GM12873 (cell line): Measurements from ENCODE around the gene GDAP2.

Source experiments
- CTCF ChIP-seq: IDR thresholded peaks from 2 replicates; pipeline ENCODE4 v1.5.1; 2012; ENCODE audit warnings: low read depth, mild to moderate bottlenecking, moderate library complexity, low read length, control low read depth; ENCODE audit not compliant: insufficient read depth; ENCODE audit errors: missing control alignments

Gene GDAP2

GRCh38 chr1:117825414-117825813 lies 104.0 kb downstream of the GDAP2 start:
- TF ChIP-seq CTCF = no peak

DNA sequence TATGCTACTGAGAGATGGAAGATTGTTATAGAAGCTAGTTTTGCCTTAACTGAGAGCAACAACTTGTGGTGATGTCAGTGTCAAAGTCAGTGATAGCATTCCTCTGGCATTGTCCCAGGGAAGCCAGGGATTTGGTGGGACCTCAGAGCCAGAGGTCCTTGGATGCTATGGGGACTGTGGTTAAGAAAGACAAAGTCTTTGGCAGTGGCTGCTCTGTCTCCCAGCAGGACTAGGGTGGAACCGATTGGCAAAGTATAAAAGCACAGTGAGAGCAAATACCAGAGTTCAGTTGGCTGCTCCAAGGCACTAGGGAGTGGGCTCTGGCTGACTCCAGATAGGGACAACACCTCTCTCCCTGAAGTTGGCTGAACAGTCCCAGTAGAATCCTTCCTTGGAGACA lies 104.8 kb downstream of the GDAP2 start:
- no peak for TF ChIP-seq CTCF

GRCh38 chr1:117821774-117822482 lies 107.5 kb downstream of the GDAP2 start:
- no peak for TF ChIP-seq CTCF

DNA sequence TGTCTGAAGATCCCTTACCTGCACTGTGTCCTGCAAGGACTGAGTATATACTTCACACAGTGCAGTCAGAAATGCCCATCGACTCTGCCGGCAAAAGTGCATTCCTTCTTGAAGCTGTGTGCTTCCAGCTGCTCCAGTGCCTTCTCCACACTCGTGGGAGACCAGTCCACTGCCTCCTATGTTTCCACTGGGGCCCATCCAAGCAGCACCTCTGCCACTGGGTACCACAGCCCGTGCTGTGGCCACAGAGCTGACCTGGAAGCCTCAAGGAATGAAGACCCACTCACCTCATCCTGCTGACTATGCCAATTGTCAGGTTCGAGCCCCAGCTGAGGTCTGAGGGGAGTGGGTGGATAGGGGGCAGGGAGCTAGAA lies 108.1 kb downstream of the GDAP2 start:
- TF ChIP-seq CTCF = no peak

GRCh38 chr1:117820694-117821381 lies 108.6 kb downstream of the GDAP2 start:
- no peak for TF ChIP-seq CTCF

- TF ChIP-seq CTCF = no peak
Measured at GRCh38 chr1:117820096-117820495, 109.3 kb downstream of the GDAP2 start.

GRCh38 chr1:117819301-117819700 lies 110.1 kb downstream of the GDAP2 start:
- no peak for TF ChIP-seq CTCF
